Activated CD8-positive, alpha-beta memory T cell treated with anti-CD3 and anti-CD28 coated beads, Interleukin-2, amount 50 U/mL, for 1 hour (primary cell): ENCODE results near the gene SHOC2.

ENCODE experiments used
- DNase-seq: peaks from one replicate; pipeline ENCODE4 v3.0.0-alpha.2; 2020; ENCODE audit errors: extremely low read depth

Gene SHOC2

DNA sequence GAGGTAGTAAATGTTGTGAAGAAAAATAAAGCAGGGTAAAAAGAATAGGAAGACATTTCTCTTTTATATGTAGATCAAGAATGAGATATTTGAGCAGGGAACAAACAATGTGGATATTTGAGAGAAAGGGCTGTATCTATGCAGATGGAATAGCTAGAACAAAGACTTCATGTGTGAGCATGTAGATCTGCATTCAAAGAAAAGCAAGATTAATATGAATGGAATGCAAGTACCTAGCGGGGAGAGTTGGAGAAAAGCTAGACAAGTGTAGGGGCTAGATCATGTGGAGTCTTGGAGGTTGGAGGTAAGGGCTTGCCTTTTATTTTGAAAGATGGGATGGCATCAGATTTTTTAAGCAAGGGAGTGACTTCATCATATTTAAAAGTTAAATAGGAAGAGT lies 27.1 kb downstream of the SHOC2 start:
- no peak for DNase-seq

DNA sequence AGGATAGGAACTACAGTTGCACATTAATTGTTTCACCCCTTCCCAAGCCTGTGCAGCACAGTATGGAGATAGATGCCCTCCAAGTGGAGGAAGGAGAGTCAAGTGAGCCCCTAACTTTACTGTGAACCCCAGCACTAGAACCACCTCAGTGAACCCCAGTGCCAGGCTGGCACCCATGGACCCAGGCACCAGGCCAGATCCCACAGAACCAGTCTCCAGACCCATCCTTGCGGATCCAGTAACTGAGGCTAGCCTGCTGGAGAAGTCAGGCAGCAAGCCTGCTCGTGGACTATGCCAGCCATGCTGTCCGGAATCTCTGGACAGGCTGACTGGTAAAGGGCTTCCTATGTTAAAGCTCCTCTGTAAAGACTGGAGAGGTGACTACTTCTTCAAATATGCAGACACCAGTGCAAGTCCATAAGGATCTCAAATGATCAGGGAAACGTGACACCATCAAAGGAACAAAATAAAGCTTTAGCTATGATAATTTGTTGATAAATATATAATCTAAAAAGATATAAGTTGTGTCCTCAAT lies 27.7 kb downstream of the SHOC2 start:
- DNase-seq = no peak

DNA sequence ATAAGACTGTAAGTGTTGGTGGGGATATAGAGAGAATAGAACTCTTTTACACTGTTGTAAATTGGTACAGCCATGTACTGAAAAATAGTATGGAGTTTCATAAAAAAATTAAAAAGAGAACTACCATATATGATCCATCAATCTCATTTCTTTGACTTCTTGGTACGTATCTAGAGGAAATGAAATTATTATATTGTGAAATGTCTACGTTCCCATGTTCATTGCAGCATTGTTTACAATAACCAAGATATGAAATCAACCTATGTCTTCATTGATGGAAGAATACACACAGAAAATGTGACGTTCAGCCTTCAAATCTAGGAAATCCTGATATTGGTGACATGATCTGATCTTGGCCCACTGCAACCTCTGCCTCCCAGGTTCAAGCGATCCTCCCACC lies 32.0 kb downstream of the SHOC2 start:
- no peak for DNase-seq

DNA sequence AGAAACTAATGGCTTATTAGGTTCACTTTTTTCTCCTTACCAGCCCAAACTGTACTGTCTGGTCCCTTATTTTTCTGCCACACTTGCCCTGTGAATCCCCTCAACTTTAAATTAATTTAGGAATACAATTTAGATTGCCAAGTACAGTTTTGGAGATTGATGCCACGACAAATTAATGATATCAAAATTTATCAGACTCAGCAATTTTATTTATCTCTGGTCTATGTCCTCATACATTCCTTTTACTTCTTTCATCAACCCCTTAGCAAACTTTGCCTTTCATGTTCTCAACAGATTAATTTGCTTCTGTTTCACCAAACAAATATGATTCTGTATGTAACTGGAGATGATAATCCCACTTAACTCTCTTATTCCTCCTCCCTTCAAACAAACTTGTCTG lies 38.2 kb downstream of the SHOC2 start:
- DNase-seq = no peak

DNA sequence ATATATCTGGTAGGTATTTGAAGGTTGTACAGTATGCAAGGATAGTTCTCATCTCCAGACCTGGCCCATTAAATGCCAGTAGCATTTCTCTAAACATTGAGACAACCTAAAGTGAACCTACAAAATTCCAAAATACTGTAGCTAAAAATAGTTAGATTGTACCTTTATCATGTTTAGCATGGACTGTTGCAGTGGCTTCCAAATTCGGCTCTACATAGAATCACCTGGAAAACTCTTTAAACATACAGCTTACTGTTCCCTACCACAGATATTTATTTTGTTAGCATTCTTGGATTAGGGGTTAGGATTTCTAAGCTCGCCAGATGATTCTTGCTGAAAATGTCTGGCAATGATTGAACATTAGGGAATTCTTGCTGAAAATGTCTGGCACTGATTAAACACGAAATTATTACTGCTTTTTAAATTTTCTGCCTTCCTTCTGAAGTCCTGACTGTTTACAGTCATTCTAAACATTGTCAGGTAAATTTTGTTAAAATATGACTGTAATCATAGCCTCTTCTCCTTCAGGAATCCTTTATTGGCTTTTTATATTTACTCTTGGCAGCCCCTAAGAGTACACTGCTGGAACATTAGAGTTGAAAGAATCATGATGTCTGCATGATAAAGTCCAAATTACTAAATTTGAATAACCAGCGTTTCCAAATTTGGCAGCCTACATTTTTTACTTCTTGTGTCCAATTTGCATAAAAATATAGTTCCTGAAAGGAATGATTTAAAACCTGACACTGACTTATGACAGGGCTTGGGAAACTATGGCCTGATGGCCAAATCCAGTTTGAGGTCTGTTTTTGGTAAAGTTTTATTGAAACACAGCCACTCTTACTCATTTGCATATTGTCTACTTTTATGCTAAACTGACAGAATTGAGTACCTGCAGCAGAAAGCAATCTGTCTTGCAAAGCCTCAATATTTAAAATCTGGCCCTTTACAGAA lies 40.3 kb downstream of the SHOC2 start:
- DNase-seq = no peak

DNA sequence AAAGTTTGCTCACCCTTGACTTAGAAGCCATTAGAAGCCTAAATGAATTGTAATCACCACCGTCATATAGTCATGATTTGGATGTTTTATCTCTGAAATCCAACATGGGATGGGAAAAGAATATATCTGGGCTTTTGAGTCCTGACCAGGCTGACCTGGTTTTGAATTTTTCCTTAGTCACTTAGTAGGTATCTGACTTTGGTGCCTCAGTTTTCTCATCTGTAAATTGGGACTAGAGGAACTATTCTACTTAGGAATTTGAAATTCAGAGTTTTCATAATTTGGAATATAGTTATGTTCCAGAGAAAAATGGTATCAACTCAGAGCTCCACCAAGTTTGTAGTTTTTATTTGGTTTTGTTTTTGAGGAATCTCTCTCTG lies 40.9 kb downstream of the SHOC2 start:
- no peak for DNase-seq

DNA sequence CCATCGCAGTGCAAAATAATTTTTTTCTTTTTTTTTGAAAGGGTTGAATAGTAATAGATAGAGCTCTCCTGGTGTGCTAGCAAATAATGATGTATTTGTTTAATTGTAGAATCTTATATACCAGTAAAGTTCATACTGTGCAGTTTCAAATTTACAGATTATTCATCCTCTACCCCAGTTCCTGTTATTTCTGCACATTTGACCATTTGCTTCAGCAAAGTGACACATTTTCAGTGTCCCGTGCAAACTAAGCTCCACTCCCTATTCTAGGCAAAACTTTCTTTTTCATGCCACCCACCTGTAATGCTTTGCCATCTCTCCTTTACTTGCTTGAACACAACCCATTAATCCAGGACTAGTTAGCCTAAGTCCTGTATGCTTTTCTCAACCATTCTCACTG lies 43.0 kb downstream of the SHOC2 start:
- DNase-seq = no peak

DNA sequence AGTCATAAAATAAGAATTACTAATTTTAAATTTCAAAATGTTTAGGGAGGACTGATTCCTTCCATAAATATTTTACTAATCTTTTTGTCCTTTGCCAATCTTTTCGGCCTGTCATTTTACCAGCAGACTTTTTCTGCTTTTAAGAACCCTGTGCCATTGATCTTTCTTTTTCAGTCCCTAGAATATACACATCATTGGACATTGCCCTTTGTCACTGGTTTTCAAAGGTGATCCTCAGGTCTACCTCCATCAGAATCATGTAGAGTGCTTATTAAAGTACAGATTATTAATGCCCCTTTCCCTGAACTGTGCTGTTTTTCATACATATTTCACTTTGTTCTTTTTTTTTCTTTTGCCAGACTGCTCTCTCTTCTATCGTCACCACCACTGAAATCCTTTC lies 43.8 kb downstream of the SHOC2 start:
- no peak for DNase-seq

DNA sequence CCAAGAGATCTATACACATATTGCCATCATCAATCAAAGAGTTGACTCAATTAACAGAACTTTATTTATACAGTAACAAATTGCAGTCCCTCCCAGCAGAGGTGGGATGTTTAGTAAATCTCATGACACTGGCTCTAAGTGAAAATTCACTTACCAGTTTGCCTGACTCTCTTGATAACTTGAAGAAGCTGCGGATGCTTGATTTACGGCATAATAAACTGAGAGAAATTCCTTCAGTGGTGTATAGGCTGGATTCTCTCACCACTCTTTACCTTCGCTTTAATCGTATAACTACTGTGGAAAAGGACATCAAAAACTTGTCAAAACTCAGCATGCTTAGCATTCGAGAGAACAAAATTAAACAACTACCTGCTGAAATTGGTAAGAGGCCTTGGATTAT lies 45.3 kb downstream of the SHOC2 start:
- DNase-seq = no peak

DNA sequence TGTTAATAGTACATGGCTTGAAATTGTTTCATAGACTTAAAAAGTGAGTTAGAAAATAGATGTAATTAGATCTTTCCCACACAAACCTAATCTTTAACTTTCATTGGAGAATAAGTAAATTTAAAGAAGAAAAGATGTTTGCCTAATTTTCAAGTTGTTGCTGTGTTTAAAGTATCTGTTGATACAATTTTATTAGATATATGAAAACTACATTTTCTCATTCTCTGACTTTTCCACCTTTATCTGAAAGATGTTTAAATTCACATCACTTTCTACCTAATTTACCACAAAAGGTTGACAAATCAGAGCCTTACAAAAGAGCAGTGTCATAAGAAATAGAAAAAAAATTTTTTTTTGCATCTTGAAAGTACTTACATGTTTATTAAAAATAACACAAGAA lies 45.8 kb downstream of the SHOC2 start:
- DNase-seq = no peak

DNA sequence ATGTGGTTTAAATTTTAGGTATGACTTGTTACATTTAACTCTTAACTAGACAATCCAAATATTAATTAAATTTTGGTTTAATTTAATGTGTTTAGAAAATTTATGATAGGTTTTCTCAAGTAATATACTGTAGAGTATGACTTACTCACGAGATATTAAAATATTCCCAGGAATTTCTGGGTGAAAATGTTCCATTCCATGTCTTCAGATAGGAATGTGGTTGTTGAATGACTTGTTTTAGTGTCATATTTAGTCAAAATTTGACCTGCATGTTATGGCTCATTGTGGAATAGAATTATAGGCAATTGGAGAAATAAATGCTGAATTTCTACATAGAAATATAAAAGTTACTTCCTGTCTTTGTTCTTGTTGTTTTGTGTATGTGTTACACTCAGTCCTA lies 46.7 kb downstream of the SHOC2 start:
- no peak for DNase-seq

DNA sequence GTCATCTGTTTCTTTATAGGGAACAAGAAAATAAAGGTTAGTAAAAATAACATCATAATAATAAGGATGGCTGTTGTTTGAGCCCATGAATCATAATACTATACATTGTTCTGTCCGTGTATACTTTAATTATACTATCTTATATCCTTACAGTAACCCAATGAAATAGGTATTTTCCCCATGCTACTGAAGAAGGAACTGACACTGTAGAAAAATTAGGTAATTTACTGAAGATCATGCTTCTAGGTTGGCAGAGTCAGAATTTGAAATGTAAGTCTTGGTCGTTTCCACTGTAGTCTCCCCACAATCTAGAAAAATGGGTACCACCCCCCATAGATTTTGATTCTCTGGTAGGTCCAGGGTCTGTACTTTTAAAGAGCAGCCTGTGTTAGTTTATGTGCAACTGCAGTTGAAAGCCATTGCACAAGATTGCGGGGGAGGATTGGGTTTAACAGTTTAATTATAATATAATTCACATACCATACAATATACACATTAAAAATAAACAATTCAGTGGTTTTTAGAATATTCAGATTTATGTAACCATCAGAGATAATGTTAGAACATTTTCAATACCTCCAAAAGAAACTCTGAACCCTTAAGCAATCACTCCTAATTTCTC lies 47.7 kb downstream of the SHOC2 start:
- no peak for DNase-seq

DNA sequence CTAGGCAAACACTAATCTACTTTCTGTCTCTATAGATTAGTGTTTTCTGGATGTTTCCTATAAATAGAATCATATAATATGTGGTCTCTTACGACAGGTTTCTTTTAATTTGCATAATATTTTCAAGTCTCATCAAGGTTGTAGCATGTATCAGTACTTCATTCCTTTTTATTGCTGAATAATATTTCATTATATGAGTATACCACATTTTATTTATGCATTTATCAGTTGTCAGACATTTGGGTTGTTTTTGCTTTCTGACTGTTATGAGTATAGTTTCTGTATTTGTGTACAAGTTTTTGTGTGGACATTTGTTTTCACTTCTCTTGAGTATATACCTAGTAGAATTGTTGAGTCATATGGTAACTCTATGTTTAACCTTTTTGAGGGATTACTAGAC lies 48.2 kb downstream of the SHOC2 start:
- no peak for DNase-seq

DNA sequence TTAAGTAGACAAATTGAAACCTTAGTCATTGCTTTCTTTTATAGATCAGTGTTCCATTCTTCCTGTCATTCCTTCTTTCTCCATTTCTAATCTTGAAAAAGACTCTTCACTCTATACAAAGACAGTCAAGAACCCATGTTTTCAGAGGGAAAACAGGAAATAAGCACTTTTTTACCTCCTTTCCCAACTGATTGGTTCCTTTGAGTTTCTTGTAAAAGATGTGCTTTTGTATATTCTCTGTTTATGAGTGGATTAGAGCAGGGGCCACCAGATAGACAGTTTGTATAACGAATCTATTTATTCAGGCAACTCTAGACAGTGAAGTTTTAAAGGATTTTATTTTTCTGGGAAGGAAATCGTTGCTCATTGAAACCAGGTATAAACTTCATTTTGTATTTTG lies 49.8 kb downstream of the SHOC2 start:
- DNase-seq = no peak

DNA sequence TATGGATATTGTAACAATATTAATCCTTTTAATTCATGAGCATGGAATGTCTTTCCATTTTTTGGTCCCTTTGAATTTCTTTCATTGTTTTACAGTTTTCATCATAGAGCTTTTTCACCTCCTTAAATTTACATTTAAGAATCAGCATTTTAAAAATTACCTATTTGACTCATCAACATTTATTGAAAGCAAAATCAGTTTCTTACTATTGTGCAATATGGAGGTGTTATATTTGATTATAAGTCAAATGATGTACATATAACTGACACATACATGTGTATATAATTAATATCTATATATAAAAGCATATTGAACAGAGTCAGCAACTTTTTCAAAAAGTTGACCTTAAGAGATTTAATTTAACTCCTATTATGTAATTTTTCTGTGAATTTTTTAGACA lies 52.2 kb downstream of the SHOC2 start:
- no peak for DNase-seq

DNA sequence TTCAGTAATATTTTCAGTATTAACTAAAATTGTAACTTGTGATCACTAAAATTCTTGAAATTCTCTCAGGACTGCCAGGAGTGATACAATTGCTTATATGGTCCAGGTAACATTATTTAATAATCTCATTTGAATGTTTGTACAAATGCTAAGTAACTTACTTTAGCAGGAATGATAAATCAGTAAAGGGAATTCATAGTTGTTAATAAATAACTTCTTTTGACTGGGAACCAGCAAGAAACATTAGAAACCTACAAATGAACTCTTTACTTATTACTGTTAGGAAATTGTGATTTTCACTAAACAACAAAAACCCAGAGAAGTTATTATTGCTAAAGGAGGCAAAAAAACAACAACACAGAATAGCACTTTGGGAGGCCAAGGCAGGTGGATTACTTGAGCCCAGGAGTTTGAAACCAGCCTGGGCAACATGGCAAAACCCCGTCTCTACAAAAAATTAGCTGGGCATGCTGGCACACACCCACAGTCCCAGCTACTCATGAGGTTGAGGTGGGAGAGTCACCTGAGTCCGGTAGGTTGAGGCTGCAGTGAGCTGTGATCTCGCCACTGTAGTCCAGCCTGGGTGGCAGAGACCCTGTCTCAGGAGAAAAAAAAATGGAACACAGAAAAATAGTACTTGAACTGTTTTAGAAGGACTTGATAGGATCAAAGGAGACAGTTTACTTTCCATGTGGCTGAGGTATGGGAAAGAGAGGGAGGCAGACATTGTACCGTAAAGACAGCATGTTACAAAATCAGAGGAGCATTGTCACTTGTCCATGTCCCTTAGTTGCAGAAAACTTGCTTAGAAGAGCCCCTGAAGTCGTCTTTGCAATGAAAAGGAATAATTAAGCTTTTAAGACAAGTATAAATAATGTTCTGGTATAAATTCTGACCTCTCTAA lies 53.1 kb downstream of the SHOC2 start:
- DNase-seq = no peak

DNA sequence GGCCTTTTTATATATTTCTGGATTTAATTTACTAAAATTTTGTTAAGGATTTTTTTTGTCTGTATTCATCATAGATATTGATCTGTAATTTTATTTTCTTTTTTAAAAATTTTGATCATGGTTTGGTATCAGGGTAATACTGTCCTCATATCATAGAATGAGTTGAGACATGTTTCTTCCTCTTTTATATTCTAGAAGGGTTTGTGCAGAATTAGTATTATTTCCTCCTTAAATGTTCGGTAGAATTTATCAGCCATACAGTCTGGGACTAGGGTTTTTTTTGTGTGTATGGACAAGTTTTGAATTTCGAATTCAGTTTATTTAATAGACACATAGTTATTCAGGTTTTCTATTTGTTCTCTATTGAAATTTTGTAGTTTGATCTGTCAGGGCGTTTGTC lies 54.0 kb downstream of the SHOC2 start:
- DNase-seq = no peak

DNA sequence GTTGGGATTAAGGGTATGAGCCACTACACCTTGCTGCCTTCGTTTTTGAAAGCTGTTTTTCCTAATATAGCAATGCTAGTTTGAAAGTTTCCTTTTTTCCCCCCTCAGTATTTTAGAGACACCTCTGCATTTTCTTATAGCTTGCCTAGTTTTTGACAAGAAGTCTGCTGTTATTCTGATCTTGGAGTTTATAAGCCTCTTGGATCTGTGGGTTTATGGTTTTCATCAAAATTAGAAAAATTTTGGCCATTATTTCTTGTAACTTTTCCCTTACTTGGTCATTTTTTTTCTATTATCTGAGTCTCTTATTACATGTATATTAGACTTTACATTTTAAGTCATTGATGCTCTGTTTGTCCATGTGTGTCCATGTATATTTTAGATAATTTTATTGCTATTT lies 57.2 kb downstream of the SHOC2 start:
- no peak for DNase-seq

DNA sequence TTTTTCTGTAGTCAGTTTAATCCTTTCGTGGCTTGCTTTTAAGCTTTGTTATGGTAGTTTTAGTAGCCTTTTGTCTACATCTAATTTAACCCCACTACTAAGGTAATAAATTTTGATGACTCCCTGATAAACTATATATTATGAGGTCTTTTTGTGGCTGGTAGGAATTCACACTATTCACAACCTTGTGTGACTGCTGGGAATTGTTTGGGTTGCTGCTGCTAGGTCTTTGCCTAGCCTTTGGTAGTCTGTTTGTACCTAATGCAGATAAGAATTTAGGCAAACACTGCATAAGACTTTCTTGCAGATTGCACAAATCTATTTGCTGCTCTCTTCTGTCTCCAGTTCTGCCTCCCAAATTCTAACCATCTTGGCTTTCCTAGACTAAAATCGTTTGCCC lies 58.3 kb downstream of the SHOC2 start:
- DNase-seq = no peak

DNA sequence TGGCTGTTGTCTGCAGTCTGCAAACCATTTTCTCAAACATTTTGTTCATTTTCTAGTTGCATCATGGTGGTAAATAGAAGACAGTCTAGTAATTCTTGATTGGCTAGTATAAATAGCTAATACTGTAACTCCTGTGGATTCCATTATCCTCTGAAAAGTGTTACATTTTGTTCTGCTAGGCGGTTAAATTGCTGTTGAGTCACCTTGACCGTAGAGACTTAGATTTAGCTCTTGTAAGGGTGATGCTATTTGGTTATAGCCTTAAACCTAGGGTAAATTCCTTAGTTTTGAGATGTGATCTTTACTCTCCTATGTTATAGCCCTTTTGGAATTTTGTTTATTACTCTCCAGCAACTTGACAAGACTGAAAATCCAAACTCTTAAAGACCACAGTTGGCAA lies 58.8 kb downstream of the SHOC2 start:
- no peak for DNase-seq

DNA sequence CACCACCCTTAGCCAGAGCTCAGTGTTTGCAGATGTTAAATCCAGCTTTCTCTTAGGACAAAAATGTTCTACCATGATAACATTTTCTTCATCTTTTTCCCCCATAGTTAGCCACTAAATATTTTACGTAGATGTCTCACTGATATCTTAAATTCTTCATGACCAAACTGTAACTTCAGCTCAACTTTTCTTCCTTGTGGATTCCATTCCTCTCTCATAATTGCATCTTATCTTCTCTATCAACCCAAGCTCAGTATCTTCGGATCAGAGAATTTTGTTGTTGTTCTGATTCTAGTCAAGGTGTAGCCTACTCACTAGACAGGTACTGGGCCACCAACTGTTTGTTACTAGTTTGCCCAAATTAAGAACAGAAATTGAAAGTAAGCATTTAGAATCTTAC lies 60.2 kb downstream of the SHOC2 start:
- no peak for DNase-seq

DNA sequence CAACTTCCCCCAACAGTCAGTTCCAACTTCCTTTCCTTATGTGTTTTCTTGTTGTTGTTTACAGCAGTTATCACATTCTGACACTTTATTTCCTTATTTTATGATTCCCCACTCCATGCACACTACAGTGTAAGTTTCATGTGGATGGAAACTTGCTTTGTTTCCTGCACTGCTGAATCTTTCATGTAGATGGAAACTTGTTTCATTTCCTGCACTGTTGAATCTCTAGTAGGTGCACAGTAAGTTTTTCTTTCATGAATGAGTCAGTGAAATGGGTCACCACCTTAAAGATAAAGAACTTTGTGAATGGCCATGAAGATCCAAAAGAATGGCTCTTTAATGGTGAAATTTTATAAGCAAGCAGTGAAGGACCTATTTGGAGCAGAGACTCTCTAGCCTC lies 61.4 kb downstream of the SHOC2 start:
- no peak for DNase-seq
